ENCODE data around the gene LDHD. TPM values are rescaled to one million over a fixed set of nuclear protein-coding genes. Genes with fewer than 3 reads are reported as not detected.

LDHD gene
- total and polyA plus RNA-seq, 2 of the 13 experiments (the other 11 are each of a cell fraction or from before 2014, with no cell fraction given), result 9.1 to 9.8 TPM

DNA sequence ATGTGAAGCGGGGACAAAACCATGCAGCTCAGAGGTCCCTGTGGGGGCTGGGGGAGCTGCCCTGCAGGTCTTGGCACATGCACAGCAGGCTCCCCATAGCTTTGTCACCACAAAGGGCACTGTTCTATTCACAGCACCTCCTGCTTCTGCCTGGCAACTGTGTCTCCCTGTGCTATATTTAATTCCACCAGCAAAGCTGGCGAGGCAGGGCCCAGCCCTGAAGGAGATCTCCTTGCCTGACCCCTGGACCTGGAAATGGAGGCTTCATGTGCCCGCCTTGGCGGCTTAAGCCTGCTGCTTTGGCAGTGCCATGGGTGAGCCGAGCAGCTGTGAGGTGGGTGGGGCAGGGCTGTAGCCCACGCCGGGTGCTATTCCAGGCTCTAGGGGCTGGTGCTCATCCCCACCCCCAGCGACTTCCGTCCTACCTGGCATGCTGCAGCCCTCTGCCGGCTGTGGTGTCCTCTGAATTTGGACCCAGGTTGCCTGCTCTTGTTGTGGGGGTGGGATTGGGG, 6.8 kb downstream of the LDHD start:
- no peaks in the 10 kb centered on the region for H3K79me2 ChIP-seq (ENCODE audit: insufficient read depth, low read length)
- TF ChIP-seq, protein P1, sequence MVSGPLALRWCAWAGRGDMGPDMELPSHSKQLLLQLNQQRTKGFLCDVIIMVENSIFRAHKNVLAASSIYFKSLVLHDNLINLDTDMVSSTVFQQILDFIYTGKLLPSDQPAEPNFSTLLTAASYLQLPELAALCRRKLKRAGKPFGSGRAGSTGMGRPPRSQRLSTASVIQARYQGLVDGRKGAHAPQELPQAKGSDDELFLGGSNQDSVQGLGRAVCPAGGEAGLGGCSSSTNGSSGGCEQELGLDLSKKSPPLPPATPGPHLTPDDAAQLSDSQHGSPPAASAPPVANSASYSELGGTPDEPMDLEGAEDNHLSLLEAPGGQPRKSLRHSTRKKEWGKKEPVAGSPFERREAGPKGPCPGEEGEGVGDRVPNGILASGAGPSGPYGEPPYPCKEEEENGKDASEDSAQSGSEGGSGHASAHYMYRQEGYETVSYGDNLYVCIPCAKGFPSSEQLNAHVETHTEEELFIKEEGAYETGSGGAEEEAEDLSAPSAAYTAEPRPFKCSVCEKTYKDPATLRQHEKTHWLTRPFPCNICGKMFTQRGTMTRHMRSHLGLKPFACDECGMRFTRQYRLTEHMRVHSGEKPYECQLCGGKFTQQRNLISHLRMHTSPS (CRISPR knock-in tag; IDR thresholded peaks at IDR 0.05; ENCODE audit: low read depth), result 0 out of 2 replicates have a peak, but pooled peaks have one; percentile 26
- peak; percentile 16; the same call in 1 of the 2 replicates for TF ChIP-seq KDM2A (CRISPR knock-in tag; IDR thresholded peaks at IDR 0.05; ENCODE audit: borderline replicate concordance, low read depth)
- TF ChIP-seq POLR2A (IDR thresholded peaks at IDR 0.05; ENCODE audit: insufficient read depth in 1 of 2, low read depth in 2 of 2, low read length in 2 of 2), result peak in 1 of 2 experiments; percentile 44; a peak in 1 of 4 replicates
- TF ChIP-seq AGO2 (optimal IDR thresholded peaks at IDR 0.05; ENCODE audit: low read depth, low read length), result peak; percentile 84
- TF ChIP-seq, protein P2, sequence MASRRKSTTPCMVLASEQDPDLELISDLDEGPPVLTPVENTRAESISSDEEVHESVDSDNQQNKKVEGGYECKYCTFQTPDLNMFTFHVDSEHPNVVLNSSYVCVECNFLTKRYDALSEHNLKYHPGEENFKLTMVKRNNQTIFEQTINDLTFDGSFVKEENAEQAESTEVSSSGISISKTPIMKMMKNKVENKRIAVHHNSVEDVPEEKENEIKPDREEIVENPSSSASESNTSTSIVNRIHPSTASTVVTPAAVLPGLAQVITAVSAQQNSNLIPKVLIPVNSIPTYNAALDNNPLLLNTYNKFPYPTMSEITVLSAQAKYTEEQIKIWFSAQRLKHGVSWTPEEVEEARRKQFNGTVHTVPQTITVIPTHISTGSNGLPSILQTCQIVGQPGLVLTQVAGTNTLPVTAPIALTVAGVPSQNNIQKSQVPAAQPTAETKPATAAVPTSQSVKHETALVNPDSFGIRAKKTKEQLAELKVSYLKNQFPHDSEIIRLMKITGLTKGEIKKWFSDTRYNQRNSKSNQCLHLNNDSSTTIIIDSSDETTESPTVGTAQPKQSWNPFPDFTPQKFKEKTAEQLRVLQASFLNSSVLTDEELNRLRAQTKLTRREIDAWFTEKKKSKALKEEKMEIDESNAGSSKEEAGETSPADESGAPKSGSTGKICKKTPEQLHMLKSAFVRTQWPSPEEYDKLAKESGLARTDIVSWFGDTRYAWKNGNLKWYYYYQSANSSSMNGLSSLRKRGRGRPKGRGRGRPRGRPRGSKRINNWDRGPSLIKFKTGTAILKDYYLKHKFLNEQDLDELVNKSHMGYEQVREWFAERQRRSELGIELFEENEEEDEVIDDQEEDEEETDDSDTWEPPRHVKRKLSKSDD (CRISPR knock-in tag; IDR thresholded peaks at IDR 0.05; ENCODE audit: low read depth), result 0 out of 2 replicates have a peak, but pooled peaks have one; percentile 20
- TF ChIP-seq ZNF768 (CRISPR knock-in tag; IDR thresholded peaks at IDR 0.05), result peak; percentile 21; the same call in 1 of the 2 replicates
- TF ChIP-seq CBX5 (CRISPR knock-in tag; IDR thresholded peaks at IDR 0.05; ENCODE audit: borderline replicate concordance), result no peak
- peak; percentile 67; the same call in 1 of the 2 replicates for TF ChIP-seq HNRNPL (IDR thresholded peaks at IDR 0.05; ENCODE audit: low read depth, low read length)
- TF ChIP-seq MXI1 (IDR thresholded peaks at IDR 0.05; ENCODE audit: borderline replicate concordance, low read depth, low read length), result no peak
- TF ChIP-seq, protein P3, sequence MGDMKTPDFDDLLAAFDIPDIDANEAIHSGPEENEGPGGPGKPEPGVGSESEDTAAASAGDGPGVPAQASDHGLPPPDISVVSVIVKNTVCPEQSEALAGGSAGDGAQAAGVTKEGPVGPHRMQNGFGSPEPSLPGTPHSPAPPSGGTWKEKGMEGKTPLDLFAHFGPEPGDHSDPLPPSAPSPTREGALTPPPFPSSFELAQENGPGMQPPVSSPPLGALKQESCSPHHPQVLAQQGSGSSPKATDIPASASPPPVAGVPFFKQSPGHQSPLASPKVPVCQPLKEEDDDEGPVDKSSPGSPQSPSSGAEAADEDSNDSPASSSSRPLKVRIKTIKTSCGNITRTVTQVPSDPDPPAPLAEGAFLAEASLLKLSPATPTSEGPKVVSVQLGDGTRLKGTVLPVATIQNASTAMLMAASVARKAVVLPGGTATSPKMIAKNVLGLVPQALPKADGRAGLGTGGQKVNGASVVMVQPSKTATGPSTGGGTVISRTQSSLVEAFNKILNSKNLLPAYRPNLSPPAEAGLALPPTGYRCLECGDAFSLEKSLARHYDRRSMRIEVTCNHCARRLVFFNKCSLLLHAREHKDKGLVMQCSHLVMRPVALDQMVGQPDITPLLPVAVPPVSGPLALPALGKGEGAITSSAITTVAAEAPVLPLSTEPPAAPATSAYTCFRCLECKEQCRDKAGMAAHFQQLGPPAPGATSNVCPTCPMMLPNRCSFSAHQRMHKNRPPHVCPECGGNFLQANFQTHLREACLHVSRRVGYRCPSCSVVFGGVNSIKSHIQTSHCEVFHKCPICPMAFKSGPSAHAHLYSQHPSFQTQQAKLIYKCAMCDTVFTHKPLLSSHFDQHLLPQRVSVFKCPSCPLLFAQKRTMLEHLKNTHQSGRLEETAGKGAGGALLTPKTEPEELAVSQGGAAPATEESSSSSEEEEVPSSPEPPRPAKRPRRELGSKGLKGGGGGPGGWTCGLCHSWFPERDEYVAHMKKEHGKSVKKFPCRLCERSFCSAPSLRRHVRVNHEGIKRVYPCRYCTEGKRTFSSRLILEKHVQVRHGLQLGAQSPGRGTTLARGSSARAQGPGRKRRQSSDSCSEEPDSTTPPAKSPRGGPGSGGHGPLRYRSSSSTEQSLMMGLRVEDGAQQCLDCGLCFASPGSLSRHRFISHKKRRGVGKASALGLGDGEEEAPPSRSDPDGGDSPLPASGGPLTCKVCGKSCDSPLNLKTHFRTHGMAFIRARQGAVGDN (CRISPR knock-in tag; IDR thresholded peaks at IDR 0.05), result 0 out of 2 replicates have a peak, but pooled peaks have one; percentile 4
- no peak for TF ChIP-seq ZMYM2 (CRISPR knock-in tag; IDR thresholded peaks at IDR 0.05)
- TF ChIP-seq RBM22 (optimal IDR thresholded peaks at IDR 0.05; ENCODE audit: low read length), result peak; percentile 25
- TF ChIP-seq ZSCAN21 (CRISPR knock-in tag; IDR thresholded peaks at IDR 0.05; ENCODE audit: borderline replicate concordance), result 0 out of 2 replicates have a peak, but pooled peaks have one; percentile 14
- H3K27me3 ChIP-seq (ENCODE audit: control insufficient read depth in 1 of 2, insufficient read depth in 2 of 2, low read length in 2 of 2), result no peaks in the 10 kb centered on the region
- DNase-seq (ENCODE audit: low spot score), result no peak
- H3K4me1 ChIP-seq (ENCODE audit: insufficient read depth, low read length), result peaks cover 42% of the 10 kb centered on the region
- H2AFZ ChIP-seq (ENCODE audit: low read length), result no peak overlapping the region
- H3K36me3 ChIP-seq (replicated peaks in 1 of 2; ENCODE audit: control insufficient read depth in 1 of 2, insufficient read depth in 2 of 2, low read length in 2 of 2), result peaks cover 22 to 32% of the 10 kb centered on the region in 2 experiments
- intact Hi-C loops (cut with micrococcal nuclease; ENCODE audit: unreplicated experiment), result loop anchor here (2.0 kb wide), 1 partner anchor 39 kb away; no protein-coding TSS in a partner anchor
- no peak overlapping the region for H3K9ac ChIP-seq (ENCODE audit: insufficient read depth, low read depth, low read length)
- no peak overlapping the region for H3K4me3 ChIP-seq (replicated peaks in 1 of 3; ENCODE audit: insufficient read depth in 1 of 3, low read depth in 2 of 3, low read length in 3 of 3)
- in situ Hi-C loops (cut with HindIII; ENCODE audit: extremely low pct_ligation_motif_present, low pct_unique_long_range_greater_than_20kb), result loop anchor here (10.0 kb wide), 1 partner anchor 115 kb away; the partner anchor contains the start of gene ZNRF1
- no peak overlapping the region; the same call in 1 of the 2 replicates for H3K4me2 ChIP-seq (ENCODE audit: low read depth, low read length)
- ChIA-PET POLR2A (interaction anchor here (1.3 to 3.9 kb wide), 2 partner anchors 9 to 118 kb away, joined by 4 to 27 read pairs; no protein-coding TSS in a partner anchor), CTCF (ENCODE audit: low intra/inter-chr PET ratio, low total read pairs) (interaction anchor here (2.0 kb wide), 1 partner anchor 112 kb away, joined by 11 read pairs; the partner anchor contains the start of gene ZNRF1)
- 100% methylated on average over 4 of the region's 10 CpGs for WGBS (ENCODE audit: low lambda C conversion rate)
- H4K20me1 ChIP-seq (ENCODE audit: insufficient read depth, low read length), result no peaks in the 10 kb centered on the region
- FAIRE-seq, result no peak
- BruUV-seq (replicated peaks), result no TSS peak
- ATAC-seq, result no peak
- H3K27ac ChIP-seq (ENCODE audit: extremely low read length, insufficient read depth, low read length), result no peak overlapping the region
- no peaks in the 10 kb centered on the region for H3K9me3 ChIP-seq (ENCODE audit: low read length)
